H9 (cell line): ENCODE results near the gene RPS8. TPM values are rescaled to one million over a fixed set of nuclear protein-coding genes. Genes with fewer than 3 reads are reported as not detected.

Experiments
- DNase-seq: peaks from one replicate; pipeline ENCODE4 v3.0.0-alpha.2; 2017
- H2AFZ ChIP-seq: one replicate; pipeline ENCODE4 v1.6.1; 2013; ENCODE audit warnings: mild to moderate bottlenecking, low read length, control low read depth, moderate library complexity
- H2AK5ac ChIP-seq: 2 replicates; pipeline ENCODE4 v1.6.1; 2013; ENCODE audit warnings: low read length, control low read depth, mixed read lengths; ENCODE audit not compliant: insufficient read length
- H2BK120ac ChIP-seq: one replicate; pipeline ENCODE4 v1.6.1; 2013; ENCODE audit warnings: low read depth, mild to moderate bottlenecking, low read length, control low read depth, inconsistent platforms; ENCODE audit not compliant: poor library complexity, severe bottlenecking
- H2BK12ac ChIP-seq: 2 replicates; pipeline ENCODE4 v1.6.1; 2013; ENCODE audit warnings: low read length, control low read depth, mixed read lengths, low read depth; ENCODE audit not compliant: insufficient read length
- H2BK15ac ChIP-seq: 2 replicates; pipeline ENCODE4 v1.6.1; 2013; ENCODE audit warnings: low read depth, low read length, control low read depth
- H2BK20ac ChIP-seq: one replicate; pipeline ENCODE4 v1.6.1; 2013; ENCODE audit warnings: low read depth, mild to moderate bottlenecking, low read length, control low read depth, inconsistent platforms; ENCODE audit not compliant: poor library complexity, severe bottlenecking
- H2BK5ac ChIP-seq: 2 replicates; pipeline ENCODE4 v1.6.1; 2013; ENCODE audit warnings: low read length, control low read depth, mixed read lengths; ENCODE audit not compliant: insufficient read length
- H3K14ac ChIP-seq: 2 replicates; pipeline ENCODE4 v1.6.1; 2013; ENCODE audit warnings: low read length, control low read depth; ENCODE audit not compliant: insufficient read depth
- H3K18ac ChIP-seq: 2 replicates; pipeline ENCODE4 v1.6.1; 2013; ENCODE audit warnings: low read depth, mild to moderate bottlenecking, mixed read lengths, low read length, control low read depth; ENCODE audit not compliant: insufficient read length
- H3K23ac ChIP-seq: 2 replicates; pipeline ENCODE4 v1.6.1; 2013; ENCODE audit warnings: low read length, control low read depth, mixed read lengths, low read depth; ENCODE audit not compliant: insufficient read length
- H3K23me2 ChIP-seq: 2 replicates; pipeline ENCODE4 v1.6.1; 2013; ENCODE audit warnings: low read depth, mild to moderate bottlenecking, mixed read lengths, low read length, control low read depth; ENCODE audit not compliant: insufficient read length, poor library complexity, severe bottlenecking
- H3K27ac ChIP-seq: 2 replicates; pipeline ENCODE4 v1.5.1; 2013; ENCODE audit warnings: low read length, control low read depth, mixed read lengths, low read depth; ENCODE audit not compliant: insufficient read length
- H3K27me3 ChIP-seq: 2 replicates; pipeline ENCODE4 v1.6.1; 2013; ENCODE audit warnings: low read length, control low read depth, inconsistent platforms; ENCODE audit not compliant: insufficient read depth
- H3K4ac ChIP-seq: 2 replicates; pipeline ENCODE4 v1.6.1; 2013; ENCODE audit warnings: low read depth, mild to moderate bottlenecking, control low read depth, inconsistent platforms, low read length, moderate library complexity
- H3K4me1 ChIP-seq: 2 replicates; pipeline ENCODE4 v1.6.1; 2013; ENCODE audit warnings: low read length, control low read depth, inconsistent platforms; ENCODE audit not compliant: insufficient read depth
- H3K4me2 ChIP-seq: 2 replicates; pipeline ENCODE4 v1.6.1; 2013; ENCODE audit warnings: low read length, control low read depth, mixed read lengths; ENCODE audit not compliant: insufficient read length, insufficient read depth
- H3K56ac ChIP-seq: 2 replicates; pipeline ENCODE4 v1.6.1; 2013; ENCODE audit warnings: low read depth, mild to moderate bottlenecking, mixed read lengths, low read length, control low read depth; ENCODE audit not compliant: insufficient read length
- H3K79me1 ChIP-seq: 2 replicates; pipeline ENCODE4 v1.6.1; 2013; ENCODE audit warnings: low read depth, mild to moderate bottlenecking, moderate library complexity, low read length, control low read depth, inconsistent platforms; ENCODE audit not compliant: insufficient read depth, poor library complexity, severe bottlenecking
- H3K79me2 ChIP-seq: 2 replicates; pipeline ENCODE4 v1.6.1; 2013; ENCODE audit warnings: low read length, control low read depth, inconsistent platforms; ENCODE audit not compliant: insufficient read depth
- H3K9ac ChIP-seq: 2 replicates; pipeline ENCODE4 v1.6.1; 2013; ENCODE audit warnings: low read length, control low read depth, mixed read lengths; ENCODE audit not compliant: insufficient read length; ENCODE audit errors: extremely low read depth
- H3K9me3 ChIP-seq: one replicate; pipeline ENCODE4 v1.6.1; 2013; ENCODE audit warnings: low read depth, low read length, inconsistent platforms; ENCODE audit not compliant: control insufficient read depth
- H3T11ph ChIP-seq: one replicate; pipeline ENCODE4 v1.6.1; 2013; ENCODE audit warnings: mild to moderate bottlenecking, low read length, control low read depth, inconsistent platforms
- H4K20me1 ChIP-seq: one replicate; pipeline ENCODE4 v1.6.1; 2013; ENCODE audit not compliant: control insufficient read depth, insufficient read length, insufficient read depth
- H4K5ac ChIP-seq: 2 replicates; pipeline ENCODE4 v1.6.1; 2013; ENCODE audit warnings: low read depth, mild to moderate bottlenecking, mixed read lengths, low read length, control low read depth; ENCODE audit not compliant: insufficient read length
- H4K8ac ChIP-seq: replicated peaks from 2 replicates; pipeline ENCODE4 v1.6.1; 2013; ENCODE audit warnings: low read length, control low read depth, mixed read lengths, low read depth; ENCODE audit not compliant: insufficient read length
- H4K91ac ChIP-seq: 2 replicates; pipeline ENCODE4 v1.6.1; 2013; ENCODE audit warnings: low read depth, mild to moderate bottlenecking, moderate library complexity, mixed read lengths, low read length, control low read depth; ENCODE audit not compliant: insufficient read length
- H3K27ac Mint-ChIP-seq, 3 experiments: 2 replicates in 2 of 3; 3 replicates in 1 of 3; pipeline ENCODE4 v1.8.0; 2020 to 2021; ENCODE audit warnings: mixed read lengths in 3 of 3, mild to moderate bottlenecking in 1 of 3, moderate library complexity in 1 of 3
- H3K27me3 Mint-ChIP-seq: 2 replicates; pipeline ENCODE4 v1.8.0; 2021; ENCODE audit warnings: low read depth, mild to moderate bottlenecking, moderate library complexity, mixed read lengths
- H3K36me3 Mint-ChIP-seq, 3 experiments: 2 replicates in 2 of 3; 3 replicates in 1 of 3; pipeline ENCODE4 v1.8.0; 2020 to 2021; ENCODE audit warnings: low read depth in 3 of 3, mixed read lengths in 3 of 3; ENCODE audit not compliant: insufficient read depth in 1 of 3
- H3K4me1 Mint-ChIP-seq, 2 experiments: 2 replicates each; pipeline ENCODE4 v1.8.0; 2020; ENCODE audit warnings: mixed read lengths in 2 of 2
- H3K4me3 Mint-ChIP-seq, 2 experiments: 2 replicates in 1 of 2; 3 replicates in 1 of 2; pipeline ENCODE4 v1.8.0; 2020 to 2021; ENCODE audit warnings: mild to moderate bottlenecking in 2 of 2, mixed read lengths in 2 of 2, moderate library complexity in 1 of 2
- H3K9me3 Mint-ChIP-seq, 2 experiments: 2 replicates in 1 of 2; 3 replicates in 1 of 2; pipeline ENCODE4 v1.8.0; 2020; ENCODE audit warnings: mild to moderate bottlenecking in 2 of 2, mixed read lengths in 2 of 2, moderate library complexity in 1 of 2
- WGBS: extraction: QIAGEN DNeasy Blood & Tissue Kit; methylation state at CpG from one replicate; pipeline ENCODE4 v1.1.7; 2013; ENCODE audit warnings: missing lambda C conversion rate, low lambda C conversion rate, mixed read lengths; ENCODE audit not compliant: insufficient read length; ENCODE audit errors: extremely low coverage; 5-methylcytosine and 5-hydroxymethylcytosine counted together
- total RNA-seq: library from RNA; stranded (reverse); gene quantifications from 2 replicates; pipeline ENCODE4 v1.2.1, GENCODE V29; 2021
- TF ChIP-seq, protein P1 (sequence below): fragments of 200-600 bp; sonication (generic); conservative IDR thresholded peaks from 3 replicates; pipeline ENCODE4 v1.8.0; 2021; ENCODE audit warnings: antibody characterized with exemption, mild to moderate bottlenecking

Gene RPS8
- total RNA-seq, 1 experiment from 2014 or later, result 2,591 TPM

- no peak overlapping the region for H2AFZ ChIP-seq
Observed at GRCh38 chr1:44743211-44743610, 32.1 kb upstream of the RPS8 start.

More at GRCh38 chr1:44743211-44743610, 32.1 kb upstream of the RPS8 start:
- Histone ChIP-seq H4K91ac (no peak overlapping the region), H3K56ac (no peak overlapping the region), H3K14ac (no peak overlapping the region), H3K79me2 (peaks cover 9% of the 10 kb centered on the region; the same call in 1 of the 2 replicates), H3K79me1 (peaks cover 5% of the 10 kb centered on the region), H3K4ac (no peak overlapping the region), H3K18ac (no peak overlapping the region), H2BK5ac (no peak overlapping the region), H2BK12ac (no peak overlapping the region), H4K20me1 (no peaks in the 10 kb centered on the region), H3K9me3 (no peaks in the 10 kb centered on the region), H2BK20ac (no peak overlapping the region), H3K4me2 (no peak overlapping the region), H3T11ph (no peak overlapping the region), H4K5ac (no peak overlapping the region), H3K23me2 (peaks cover 8% of the 10 kb centered on the region), H3K27ac (no peak overlapping the region), H2BK120ac (no peak overlapping the region), H3K4me1 (no peaks in the 10 kb centered on the region), H2AK5ac (no peak overlapping the region), H3K27me3 (no peaks in the 10 kb centered on the region), H4K8ac (no peak overlapping the region), H3K23ac (no peak overlapping the region), H2BK15ac (no peak overlapping the region), H3K9ac (no peak overlapping the region)
- TF ChIP-seq, protein P1, sequence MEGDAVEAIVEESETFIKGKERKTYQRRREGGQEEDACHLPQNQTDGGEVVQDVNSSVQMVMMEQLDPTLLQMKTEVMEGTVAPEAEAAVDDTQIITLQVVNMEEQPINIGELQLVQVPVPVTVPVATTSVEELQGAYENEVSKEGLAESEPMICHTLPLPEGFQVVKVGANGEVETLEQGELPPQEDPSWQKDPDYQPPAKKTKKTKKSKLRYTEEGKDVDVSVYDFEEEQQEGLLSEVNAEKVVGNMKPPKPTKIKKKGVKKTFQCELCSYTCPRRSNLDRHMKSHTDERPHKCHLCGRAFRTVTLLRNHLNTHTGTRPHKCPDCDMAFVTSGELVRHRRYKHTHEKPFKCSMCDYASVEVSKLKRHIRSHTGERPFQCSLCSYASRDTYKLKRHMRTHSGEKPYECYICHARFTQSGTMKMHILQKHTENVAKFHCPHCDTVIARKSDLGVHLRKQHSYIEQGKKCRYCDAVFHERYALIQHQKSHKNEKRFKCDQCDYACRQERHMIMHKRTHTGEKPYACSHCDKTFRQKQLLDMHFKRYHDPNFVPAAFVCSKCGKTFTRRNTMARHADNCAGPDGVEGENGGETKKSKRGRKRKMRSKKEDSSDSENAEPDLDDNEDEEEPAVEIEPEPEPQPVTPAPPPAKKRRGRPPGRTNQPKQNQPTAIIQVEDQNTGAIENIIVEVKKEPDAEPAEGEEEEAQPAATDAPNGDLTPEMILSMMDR, result no peak
- peaks cover 0 to 3% of the 10 kb centered on the region in 2 experiments; a peak in 3 of 5 replicates for H3K9me3 Mint-ChIP-seq
- no CpG with 5 or more reads among the region's 1 CpG for WGBS
- H3K36me3 Mint-ChIP-seq, result peaks cover 39 to 62% (median 59%) of the 10 kb centered on the region in 3 experiments
- H3K4me1 Mint-ChIP-seq, result peaks cover 17 to 18% of the 10 kb centered on the region in 2 experiments
- peak overlapping the region; percentile 0 to 23; a peak in 1 of 5 replicates for H3K4me3 Mint-ChIP-seq
- no peak for DNase-seq
- peak overlapping the region in 1 of 3 experiments; percentile 71; a peak in 2 of 7 replicates for H3K27ac Mint-ChIP-seq
- peaks cover 2% of the 10 kb centered on the region; the same call in 1 of the 2 replicates for H3K27me3 Mint-ChIP-seq
